ENCODE data around the gene DGKB. TPM values are rescaled to one million over a fixed set of nuclear protein-coding genes. Genes with fewer than 3 reads are reported as not detected.

The DGKB gene
- total and polyA plus RNA-seq, 2 of the 8 experiments (the other 6 are each of a cell fraction or from before 2014, with no cell fraction given): 1.9 to 2.6 TPM

DNA sequence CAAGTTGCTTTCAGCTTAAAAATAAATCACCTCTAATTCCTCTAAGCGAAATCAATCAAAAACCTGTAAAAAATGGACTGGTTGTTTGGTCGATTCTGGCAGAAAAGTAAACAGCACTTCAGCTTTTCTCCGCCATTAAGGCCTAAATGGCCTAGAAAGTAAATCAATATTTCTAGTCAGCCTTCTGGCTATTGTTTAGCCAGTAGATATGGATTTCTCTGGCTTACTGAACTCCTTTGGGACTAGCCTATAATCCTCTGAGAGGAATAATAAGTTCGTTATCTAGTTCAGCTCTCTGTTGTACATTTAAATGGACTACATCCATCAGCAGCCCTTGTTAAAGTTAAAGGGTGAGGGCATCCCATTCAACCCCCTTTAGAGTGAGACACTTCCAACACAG, 513.0 kb downstream of the DGKB start (continued):
- TF ChIP-seq, protein P1, sequence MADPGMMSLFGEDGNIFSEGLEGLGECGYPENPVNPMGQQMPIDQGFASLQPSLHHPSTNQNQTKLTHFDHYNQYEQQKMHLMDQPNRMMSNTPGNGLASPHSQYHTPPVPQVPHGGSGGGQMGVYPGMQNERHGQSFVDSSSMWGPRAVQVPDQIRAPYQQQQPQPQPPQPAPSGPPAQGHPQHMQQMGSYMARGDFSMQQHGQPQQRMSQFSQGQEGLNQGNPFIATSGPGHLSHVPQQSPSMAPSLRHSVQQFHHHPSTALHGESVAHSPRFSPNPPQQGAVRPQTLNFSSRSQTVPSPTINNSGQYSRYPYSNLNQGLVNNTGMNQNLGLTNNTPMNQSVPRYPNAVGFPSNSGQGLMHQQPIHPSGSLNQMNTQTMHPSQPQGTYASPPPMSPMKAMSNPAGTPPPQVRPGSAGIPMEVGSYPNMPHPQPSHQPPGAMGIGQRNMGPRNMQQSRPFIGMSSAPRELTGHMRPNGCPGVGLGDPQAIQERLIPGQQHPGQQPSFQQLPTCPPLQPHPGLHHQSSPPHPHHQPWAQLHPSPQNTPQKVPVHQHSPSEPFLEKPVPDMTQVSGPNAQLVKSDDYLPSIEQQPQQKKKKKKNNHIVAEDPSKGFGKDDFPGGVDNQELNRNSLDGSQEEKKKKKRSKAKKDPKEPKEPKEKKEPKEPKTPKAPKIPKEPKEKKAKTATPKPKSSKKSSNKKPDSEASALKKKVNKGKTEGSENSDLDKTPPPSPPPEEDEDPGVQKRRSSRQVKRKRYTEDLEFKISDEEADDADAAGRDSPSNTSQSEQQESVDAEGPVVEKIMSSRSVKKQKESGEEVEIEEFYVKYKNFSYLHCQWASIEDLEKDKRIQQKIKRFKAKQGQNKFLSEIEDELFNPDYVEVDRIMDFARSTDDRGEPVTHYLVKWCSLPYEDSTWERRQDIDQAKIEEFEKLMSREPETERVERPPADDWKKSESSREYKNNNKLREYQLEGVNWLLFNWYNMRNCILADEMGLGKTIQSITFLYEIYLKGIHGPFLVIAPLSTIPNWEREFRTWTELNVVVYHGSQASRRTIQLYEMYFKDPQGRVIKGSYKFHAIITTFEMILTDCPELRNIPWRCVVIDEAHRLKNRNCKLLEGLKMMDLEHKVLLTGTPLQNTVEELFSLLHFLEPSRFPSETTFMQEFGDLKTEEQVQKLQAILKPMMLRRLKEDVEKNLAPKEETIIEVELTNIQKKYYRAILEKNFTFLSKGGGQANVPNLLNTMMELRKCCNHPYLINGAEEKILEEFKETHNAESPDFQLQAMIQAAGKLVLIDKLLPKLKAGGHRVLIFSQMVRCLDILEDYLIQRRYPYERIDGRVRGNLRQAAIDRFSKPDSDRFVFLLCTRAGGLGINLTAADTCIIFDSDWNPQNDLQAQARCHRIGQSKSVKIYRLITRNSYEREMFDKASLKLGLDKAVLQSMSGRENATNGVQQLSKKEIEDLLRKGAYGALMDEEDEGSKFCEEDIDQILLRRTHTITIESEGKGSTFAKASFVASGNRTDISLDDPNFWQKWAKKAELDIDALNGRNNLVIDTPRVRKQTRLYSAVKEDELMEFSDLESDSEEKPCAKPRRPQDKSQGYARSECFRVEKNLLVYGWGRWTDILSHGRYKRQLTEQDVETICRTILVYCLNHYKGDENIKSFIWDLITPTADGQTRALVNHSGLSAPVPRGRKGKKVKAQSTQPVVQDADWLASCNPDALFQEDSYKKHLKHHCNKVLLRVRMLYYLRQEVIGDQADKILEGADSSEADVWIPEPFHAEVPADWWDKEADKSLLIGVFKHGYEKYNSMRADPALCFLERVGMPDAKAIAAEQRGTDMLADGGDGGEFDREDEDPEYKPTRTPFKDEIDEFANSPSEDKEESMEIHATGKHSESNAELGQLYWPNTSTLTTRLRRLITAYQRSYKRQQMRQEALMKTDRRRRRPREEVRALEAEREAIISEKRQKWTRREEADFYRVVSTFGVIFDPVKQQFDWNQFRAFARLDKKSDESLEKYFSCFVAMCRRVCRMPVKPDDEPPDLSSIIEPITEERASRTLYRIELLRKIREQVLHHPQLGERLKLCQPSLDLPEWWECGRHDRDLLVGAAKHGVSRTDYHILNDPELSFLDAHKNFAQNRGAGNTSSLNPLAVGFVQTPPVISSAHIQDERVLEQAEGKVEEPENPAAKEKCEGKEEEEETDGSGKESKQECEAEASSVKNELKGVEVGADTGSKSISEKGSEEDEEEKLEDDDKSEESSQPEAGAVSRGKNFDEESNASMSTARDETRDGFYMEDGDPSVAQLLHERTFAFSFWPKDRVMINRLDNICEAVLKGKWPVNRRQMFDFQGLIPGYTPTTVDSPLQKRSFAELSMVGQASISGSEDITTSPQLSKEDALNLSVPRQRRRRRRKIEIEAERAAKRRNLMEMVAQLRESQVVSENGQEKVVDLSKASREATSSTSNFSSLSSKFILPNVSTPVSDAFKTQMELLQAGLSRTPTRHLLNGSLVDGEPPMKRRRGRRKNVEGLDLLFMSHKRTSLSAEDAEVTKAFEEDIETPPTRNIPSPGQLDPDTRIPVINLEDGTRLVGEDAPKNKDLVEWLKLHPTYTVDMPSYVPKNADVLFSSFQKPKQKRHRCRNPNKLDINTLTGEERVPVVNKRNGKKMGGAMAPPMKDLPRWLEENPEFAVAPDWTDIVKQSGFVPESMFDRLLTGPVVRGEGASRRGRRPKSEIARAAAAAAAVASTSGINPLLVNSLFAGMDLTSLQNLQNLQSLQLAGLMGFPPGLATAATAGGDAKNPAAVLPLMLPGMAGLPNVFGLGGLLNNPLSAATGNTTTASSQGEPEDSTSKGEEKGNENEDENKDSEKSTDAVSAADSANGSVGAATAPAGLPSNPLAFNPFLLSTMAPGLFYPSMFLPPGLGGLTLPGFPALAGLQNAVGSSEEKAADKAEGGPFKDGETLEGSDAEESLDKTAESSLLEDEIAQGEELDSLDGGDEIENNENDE (IDR thresholded peaks at IDR 0.05; ENCODE audit: insufficient replicate concordance, low read length): no peak
- TF ChIP-seq POLR2A (IDR thresholded peaks at IDR 0.05; ENCODE audit: control extremely low read depth in 1 of 2, low read depth in 2 of 2, low read length in 2 of 2) (no peak), TCF12 (IDR thresholded peaks at IDR 0.05; ENCODE audit: low read depth, low read length) (no peak), RAD21 (IDR thresholded peaks at IDR 0.05 in 1 of 2, conservative IDR thresholded peaks at IDR 0.05 in 1 of 2; ENCODE audit: low read depth in 2 of 2, low read length in 2 of 2) (no peak), CEBPB (IDR thresholded peaks at IDR 0.05; ENCODE audit: low read depth, low read length) (no peak), MAFK (IDR thresholded peaks at IDR 0.05; ENCODE audit: low read depth, low read length) (no peak), SIRT6 (IDR thresholded peaks at IDR 0.05; ENCODE audit: low read length) (no peak)
- TF ChIP-seq, protein P2, sequence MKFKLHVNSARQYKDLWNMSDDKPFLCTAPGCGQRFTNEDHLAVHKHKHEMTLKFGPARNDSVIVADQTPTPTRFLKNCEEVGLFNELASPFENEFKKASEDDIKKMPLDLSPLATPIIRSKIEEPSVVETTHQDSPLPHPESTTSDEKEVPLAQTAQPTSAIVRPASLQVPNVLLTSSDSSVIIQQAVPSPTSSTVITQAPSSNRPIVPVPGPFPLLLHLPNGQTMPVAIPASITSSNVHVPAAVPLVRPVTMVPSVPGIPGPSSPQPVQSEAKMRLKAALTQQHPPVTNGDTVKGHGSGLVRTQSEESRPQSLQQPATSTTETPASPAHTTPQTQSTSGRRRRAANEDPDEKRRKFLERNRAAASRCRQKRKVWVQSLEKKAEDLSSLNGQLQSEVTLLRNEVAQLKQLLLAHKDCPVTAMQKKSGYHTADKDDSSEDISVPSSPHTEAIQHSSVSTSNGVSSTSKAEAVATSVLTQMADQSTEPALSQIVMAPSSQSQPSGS (IDR thresholded peaks at IDR 0.05; ENCODE audit: low read length): no peak

Data from H1 (cell line).